HCT116 (cell line): ENCODE data around the gene SCRN1. TPM values are rescaled to one million over a fixed set of nuclear protein-coding genes. Genes with fewer than 3 reads are reported as not detected.

Experiments used
- ATAC-seq: fragments of 200-7000 bp; cut with Tn5 transposase; 2 replicates; pipeline ENCODE4 v1.9.1; 2020; ENCODE audit warnings: mild to moderate bottlenecking, moderate library complexity
- BruUV-seq: library from RNA; stranded (reverse); fragments of 400-500 nt; replicated peaks from 2 replicates; lab custom pipeline; 2021; lab: Mats Ljungman, UMichigan
- CTCF ChIA-PET: fragments of 300-600 bp; sonication (Branson Sonifier 250); formaldehyde crosslinking; loops from one replicate; lab custom pipeline; 2021; ENCODE audit warnings: antibody characterized with exemption; lab: Charles Lee
- POLR2A ChIA-PET: fragments of 300-600, 350-600 bp; sonication (Branson Sonifier 250); formaldehyde crosslinking; loops from one replicate; lab custom pipeline; 2021; ENCODE audit warnings: antibody characterized with exemption; lab: Charles Lee
- RAD21 ChIA-PET, 2 experiments: fragments of 300-600 bp; sonication (Branson Sonifier 250); formaldehyde crosslinking; loops; one replicate each; lab custom pipeline; 2023; ENCODE audit warnings: low total read pairs in 2 of 2; ENCODE audit not compliant: uncharacterized antibody in 2 of 2, unreplicated experiment in 2 of 2, low non-redundant PET in 1 of 2; lab: Charles Lee
- DNase-seq: peaks from one replicate; pipeline ENCODE4 v3.0.0-alpha.2; 2010; ENCODE audit warnings: low read depth, low spot score
- H2AFZ ChIP-seq: fragments of 200-600 bp; shearing (Covaris generic), sonication (generic); 2 replicates; pipeline ENCODE4 v1.6.1; 2017; ENCODE audit warnings: low read depth, mixed run types, mixed read lengths, antibody characterized with exemption, low read length; ENCODE audit not compliant: poor library complexity, severe bottlenecking
- H3K27ac ChIP-seq: 2 replicates; pipeline ENCODE4 v1.5.1; 2012; ENCODE audit warnings: low read depth, low read length
- H3K27me3 ChIP-seq: fragments of 200-600 bp; sonication (generic); 2 replicates; pipeline ENCODE4 v1.6.1; 2016; ENCODE audit warnings: mixed run types, low read length, mixed read lengths; ENCODE audit not compliant: insufficient read depth
- H3K36me3 ChIP-seq, 2 experiments: fragments of 200-500 bp in 1 of 2; fragments of 200-600 bp in 1 of 2; sonication (Bioruptor generic) in 1 of 2; sonication (generic) in 1 of 2; 2 replicates each; pipeline versions ENCODE4 v1.5.1 to v1.6.1; 2014 to 2016; ENCODE audit warnings: low read length in 2 of 2, inconsistent platforms in 1 of 2, mixed read lengths in 1 of 2, mixed run types in 1 of 2; ENCODE audit not compliant: insufficient read depth in 2 of 2, control insufficient read depth in 1 of 2
- H3K4me1 ChIP-seq, 2 experiments: fragments of 200-600 bp in 1 of 2; sonication (generic) in 1 of 2; 2 replicates each; pipeline versions ENCODE4 v1.5.1 to v1.6.1; 2012 to 2017; ENCODE audit warnings: low read length in 2 of 2, inconsistent platforms in 1 of 2, mild to moderate bottlenecking in 1 of 2, mixed read lengths in 1 of 2, mixed run types in 1 of 2, moderate library complexity in 1 of 2; ENCODE audit not compliant: insufficient read depth in 2 of 2, control insufficient read depth in 1 of 2
- H3K4me2 ChIP-seq: fragments of 200-600 bp; sonication (generic); 2 replicates; pipeline ENCODE4 v1.6.1; 2017; ENCODE audit warnings: mixed run types, low read length, mixed read lengths
- H3K4me3 ChIP-seq, 2 experiments: fragments of 200-600 bp in 1 of 2; sonication (generic) in 1 of 2; replicated peaks in 1 of 2; 2 replicates each; pipeline ENCODE4 v1.5.1; 2011 to 2016; ENCODE audit warnings: low read length in 2 of 2, control low read depth in 1 of 2, low read depth in 1 of 2, mild to moderate bottlenecking in 1 of 2, mixed read lengths in 1 of 2, mixed run types in 1 of 2
- H3K79me2 ChIP-seq: fragments of 200-600 bp; sonication (generic); 2 replicates; pipeline ENCODE4 v1.6.1; 2017; ENCODE audit warnings: mild to moderate bottlenecking, mixed run types, low read length, moderate library complexity, mixed read lengths; ENCODE audit not compliant: insufficient read depth
- H3K9ac ChIP-seq: fragments of 200-600 bp; sonication (generic); 2 replicates; pipeline ENCODE4 v1.6.1; 2016; ENCODE audit warnings: low read length, mixed read lengths
- H3K9me2 ChIP-seq: fragments of 200-600 bp; sonication (generic), shearing (Covaris generic); 2 replicates; pipeline ENCODE4 v1.6.1; 2017; ENCODE audit warnings: mixed run types, mild to moderate bottlenecking, moderate library complexity; ENCODE audit not compliant: insufficient read depth
- H3K9me3 ChIP-seq, 2 experiments: fragments of 200-500 bp in 1 of 2; fragments of 200-600 bp in 1 of 2; sonication (Bioruptor generic) in 1 of 2; sonication (generic) in 1 of 2; 2 replicates each; pipeline ENCODE4 v1.6.1; 2014 to 2017; ENCODE audit warnings: low read length in 2 of 2, mixed read lengths in 2 of 2, inconsistent platforms in 1 of 2, low read depth in 1 of 2, mild to moderate bottlenecking in 1 of 2, mixed run types in 1 of 2, moderate library complexity in 1 of 2; ENCODE audit not compliant: control insufficient read depth in 1 of 2, insufficient read depth in 1 of 2
- H4K20me1 ChIP-seq: fragments of 200-600 bp; sonication (generic), shearing (Covaris generic); 2 replicates; pipeline ENCODE4 v1.6.1; 2017; ENCODE audit warnings: mixed run types, mild to moderate bottlenecking, moderate library complexity; ENCODE audit not compliant: insufficient read depth
- CBX3 ChIP-seq: IDR thresholded peaks from 2 replicates; pipeline ENCODE4 v1.6.1; 2012; ENCODE audit warnings: low read depth
- CEBPB ChIP-seq: IDR thresholded peaks from 2 replicates; pipeline ENCODE4 v1.6.1; 2012; ENCODE audit warnings: low read depth
- POLR2A ChIP-seq: IDR thresholded peaks from 2 replicates; pipeline ENCODE4 v1.7.0; 2011; ENCODE audit warnings: borderline replicate concordance; ENCODE audit not compliant: insufficient read depth, insufficient read length; ENCODE audit errors: extremely low read depth
- SP1 ChIP-seq: IDR thresholded peaks from 2 replicates; pipeline ENCODE4 v1.6.1; 2012; ENCODE audit warnings: low read depth
- TCF7L2 ChIP-seq: IDR thresholded peaks from 2 replicates; pipeline ENCODE4 v1.7.0; 2011; ENCODE audit warnings: borderline replicate concordance, inconsistent platforms; ENCODE audit not compliant: insufficient read depth, insufficient read length; ENCODE audit errors: extremely low read depth
- YY1 ChIP-seq: IDR thresholded peaks from 2 replicates; pipeline ENCODE4 v1.6.1; 2011; ENCODE audit warnings: low read length, low read depth, moderate library complexity, mild to moderate bottlenecking; ENCODE audit not compliant: insufficient replicate concordance; ENCODE audit errors: extremely low read depth
- intact Hi-C: fragments of 100-400 bp; cut with micrococcal nuclease; formaldehyde crosslinking; loops from 2 replicates; pipeline ENCODE4 v1.10.0; 2022
- total RNA-seq: library from RNA; stranded (reverse); gene quantifications from one replicate; pipeline ENCODE4 v1.2.1, GENCODE V29; 2021; ENCODE audit not compliant: unreplicated experiment
- TF ChIP-seq, protein P1 (sequence below): IDR thresholded peaks from 2 replicates; pipeline ENCODE4 v1.6.1; 2012
- TF ChIP-seq, protein P2 (sequence below): IDR thresholded peaks from 2 replicates; pipeline ENCODE4 v1.6.1; 2011; ENCODE audit warnings: mild to moderate bottlenecking, low read length, moderate library complexity; ENCODE audit not compliant: insufficient replicate concordance; ENCODE audit errors: extremely low read depth

The SCRN1 gene
- total RNA-seq, 1 experiment from 2014 or later: 76.8 TPM

DNA sequence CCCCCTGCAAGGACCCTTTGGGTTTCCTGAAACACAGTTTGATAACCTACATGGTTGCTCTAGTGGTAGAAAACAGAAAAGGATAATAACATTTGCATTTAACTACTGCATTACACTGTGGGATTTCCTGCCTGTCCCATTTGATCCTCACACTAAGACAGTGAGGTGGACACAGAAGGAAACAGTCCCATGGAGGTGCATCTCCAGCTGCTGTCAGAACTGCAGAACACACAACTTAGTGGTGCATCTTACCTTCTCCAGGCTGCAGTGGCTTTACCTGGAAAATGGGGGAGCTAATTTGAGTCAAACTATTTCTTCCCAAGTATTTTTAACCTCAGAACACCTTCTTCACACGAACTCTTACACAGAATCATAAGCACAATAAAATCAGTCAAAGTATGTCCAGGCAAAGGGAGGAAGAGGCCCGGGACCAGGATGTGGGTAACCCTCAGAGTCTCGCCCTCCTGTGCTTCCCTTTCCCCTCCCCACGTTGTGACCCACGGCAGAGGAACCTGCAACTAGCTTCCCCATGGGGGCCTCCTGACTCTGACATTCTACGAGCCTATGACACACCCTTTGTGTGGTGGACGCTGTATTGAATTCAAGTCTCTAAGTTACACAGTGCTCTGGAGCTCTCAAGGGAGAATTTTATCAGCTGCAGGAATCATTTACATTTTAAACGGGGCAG is 33.7 kb downstream of the SCRN1 start:
- Histone ChIP-seq H3K9ac (no peak overlapping the region), H3K27me3 (no peaks in the 10 kb centered on the region), H3K79me2 (peaks cover 16% of the 10 kb centered on the region; the same call in 1 of the 2 replicates), H4K20me1 (no peaks in the 10 kb centered on the region), H3K27ac (no peak overlapping the region), H2AFZ (no peak overlapping the region), H3K4me2 (no peak overlapping the region), H3K36me3 (peaks cover 11 to 29% of the 10 kb centered on the region in 2 experiments; a peak in 3 of 4 replicates), H3K4me1 (no peaks in the 10 kb centered on the region), H3K9me3 (no peaks in the 10 kb centered on the region), H3K4me3 (no peak overlapping the region), H3K9me2 (no peaks in the 10 kb centered on the region)
- TF ChIP-seq YY1 (no peak), SP1 (no peak), CEBPB (no peak), POLR2A (no peak), CBX3 (no peak), TCF7L2 (no peak)
- TF ChIP-seq, protein P1, sequence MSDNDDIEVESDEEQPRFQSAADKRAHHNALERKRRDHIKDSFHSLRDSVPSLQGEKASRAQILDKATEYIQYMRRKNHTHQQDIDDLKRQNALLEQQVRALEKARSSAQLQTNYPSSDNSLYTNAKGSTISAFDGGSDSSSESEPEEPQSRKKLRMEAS: no peak
- TF ChIP-seq, protein P2, sequence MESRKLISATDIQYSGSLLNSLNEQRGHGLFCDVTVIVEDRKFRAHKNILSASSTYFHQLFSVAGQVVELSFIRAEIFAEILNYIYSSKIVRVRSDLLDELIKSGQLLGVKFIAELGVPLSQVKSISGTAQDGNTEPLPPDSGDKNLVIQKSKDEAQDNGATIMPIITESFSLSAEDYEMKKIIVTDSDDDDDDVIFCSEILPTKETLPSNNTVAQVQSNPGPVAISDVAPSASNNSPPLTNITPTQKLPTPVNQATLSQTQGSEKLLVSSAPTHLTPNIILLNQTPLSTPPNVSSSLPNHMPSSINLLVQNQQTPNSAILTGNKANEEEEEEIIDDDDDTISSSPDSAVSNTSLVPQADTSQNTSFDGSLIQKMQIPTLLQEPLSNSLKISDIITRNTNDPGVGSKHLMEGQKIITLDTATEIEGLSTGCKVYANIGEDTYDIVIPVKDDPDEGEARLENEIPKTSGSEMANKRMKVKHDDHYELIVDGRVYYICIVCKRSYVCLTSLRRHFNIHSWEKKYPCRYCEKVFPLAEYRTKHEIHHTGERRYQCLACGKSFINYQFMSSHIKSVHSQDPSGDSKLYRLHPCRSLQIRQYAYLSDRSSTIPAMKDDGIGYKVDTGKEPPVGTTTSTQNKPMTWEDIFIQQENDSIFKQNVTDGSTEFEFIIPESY: no peak
- no peak for DNase-seq
- no TSS peak for BruUV-seq
- CTCF ChIA-PET: no interaction called here
- no peak for ATAC-seq
- intact Hi-C loops: no loop called here
- POLR2A ChIA-PET: no interaction called here
- RAD21 ChIA-PET: no interaction called here
